HG03442 (cell line): ENCODE measurements around the gene ZSCAN10.
A peak's percentile ranks its signal among the peaks of the same experiment; 100 is the strongest.

Source experiments
- ATAC-seq: cut with Tn5 transposase; IDR thresholded peaks from one replicate; pipeline ENCODE4 v1.9.1; 2021; ENCODE audit warnings: mild to moderate bottlenecking, moderate library complexity; ENCODE audit not compliant: unreplicated experiment

ZSCAN10 gene

GRCh38 chr16:3134338-3135125 is 35.4 kb upstream of the ZSCAN10 start, which contains the start of gene ZNF213:
Gene ZNF213, plus strand, starts transcription at chr16:3135029. Its CDS starts 2,252 bp downstream, at chr16:3137281.
- peak; percentile 79 for ATAC-seq

DNA sequence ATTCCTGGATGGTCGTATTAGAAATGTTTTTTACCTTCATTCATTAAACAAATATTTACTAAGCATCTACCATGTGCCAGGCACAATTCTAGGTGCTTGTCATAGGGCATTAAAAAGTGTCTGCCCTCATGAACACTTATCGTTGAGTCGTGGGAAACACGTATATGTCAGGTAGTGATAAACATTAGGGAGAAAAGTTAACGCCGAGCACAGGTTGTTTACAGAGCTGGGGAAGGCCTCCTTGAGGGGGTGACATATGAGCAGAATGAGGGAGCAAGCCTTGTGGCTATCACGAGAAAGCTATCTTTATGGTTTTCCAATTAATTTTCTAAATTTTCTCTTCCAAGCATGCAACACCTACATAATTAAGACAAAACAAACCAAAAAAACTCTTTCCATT is 34.8 kb upstream of the ZSCAN10 start:
- no peak for ATAC-seq

DNA sequence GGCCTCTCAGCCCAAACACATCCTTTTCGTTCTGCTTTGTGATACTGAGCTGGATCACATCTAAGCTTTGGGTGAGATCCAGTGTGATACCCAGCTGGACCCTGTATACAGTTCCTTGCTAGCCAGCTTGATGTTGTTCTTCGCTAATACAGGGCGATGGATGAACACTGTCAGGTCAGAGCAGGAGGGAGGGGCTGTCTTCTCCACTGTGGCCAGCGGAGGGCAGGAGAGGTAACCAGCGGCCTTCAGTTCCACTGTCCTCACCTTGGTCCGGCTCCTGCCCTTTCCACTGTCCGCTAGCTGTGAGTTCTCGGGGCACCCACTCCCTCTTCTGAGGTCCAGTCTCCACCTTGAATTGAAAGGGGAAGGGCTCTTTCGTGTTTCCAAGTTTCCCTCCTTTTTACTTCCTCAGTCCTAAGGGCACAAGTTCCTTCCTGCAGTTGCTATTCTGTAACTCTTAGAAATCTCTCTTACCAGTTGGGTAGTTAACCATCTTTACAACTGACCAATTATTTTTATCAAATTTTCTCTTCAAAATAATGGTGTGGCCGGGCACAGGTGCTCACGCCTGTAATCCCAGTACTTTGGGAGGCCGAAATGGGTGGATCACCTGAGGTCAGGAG is 32.8 kb upstream of the ZSCAN10 start:
- peak; percentile 29 for ATAC-seq

DNA sequence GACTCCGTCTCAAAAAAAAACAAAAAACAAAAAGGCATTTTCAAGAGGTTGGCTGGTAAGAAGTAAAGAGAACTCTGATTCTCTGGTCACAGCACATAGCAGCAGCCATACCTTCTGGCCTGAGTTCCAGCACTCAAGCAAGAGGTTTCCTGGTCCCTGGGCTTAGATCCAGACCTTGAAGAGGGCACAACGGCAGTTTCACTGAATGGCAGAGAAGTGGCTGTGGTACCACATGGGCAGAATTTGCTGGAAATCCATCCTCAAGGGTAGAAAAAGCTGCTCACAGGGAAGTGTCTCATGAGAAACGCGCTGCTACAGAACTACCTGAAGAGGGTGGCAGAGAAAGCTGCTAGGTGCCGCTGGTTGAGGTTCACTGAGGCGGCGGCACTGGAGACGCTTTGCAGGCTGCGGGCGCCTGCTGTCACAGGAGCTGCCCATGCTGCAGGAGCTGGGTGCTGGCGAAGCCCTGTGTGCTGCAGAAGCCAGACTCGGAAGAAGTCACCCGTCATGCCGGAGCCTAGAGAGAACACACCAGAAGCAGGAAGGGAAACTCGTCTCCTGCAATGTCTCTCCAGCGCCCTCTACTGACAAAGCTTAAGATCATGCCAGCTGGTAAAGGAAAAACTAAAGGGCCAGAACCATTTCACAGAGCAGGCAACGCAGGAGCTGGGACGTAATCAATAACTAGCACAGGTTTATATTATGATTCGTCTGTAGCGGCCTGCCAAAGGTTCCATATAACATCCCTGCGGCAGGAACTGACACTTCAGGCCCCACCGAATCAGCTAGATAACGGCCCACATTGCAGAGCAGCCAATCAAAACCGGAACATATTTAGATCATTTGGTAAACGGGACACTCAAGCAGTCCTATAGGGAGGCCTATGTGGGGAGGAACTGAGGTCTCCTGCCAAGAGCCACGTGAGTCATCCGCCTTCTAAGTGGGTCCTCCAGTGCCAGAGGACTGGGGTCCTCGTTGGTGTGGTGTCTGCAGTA is 30.3 kb upstream of the ZSCAN10 start:
- ATAC-seq = no peak

- no peak for ATAC-seq
These were observed 28.7 kb upstream of the ZSCAN10 start for GRCh38 chr16:3127745-3128144.

DNA sequence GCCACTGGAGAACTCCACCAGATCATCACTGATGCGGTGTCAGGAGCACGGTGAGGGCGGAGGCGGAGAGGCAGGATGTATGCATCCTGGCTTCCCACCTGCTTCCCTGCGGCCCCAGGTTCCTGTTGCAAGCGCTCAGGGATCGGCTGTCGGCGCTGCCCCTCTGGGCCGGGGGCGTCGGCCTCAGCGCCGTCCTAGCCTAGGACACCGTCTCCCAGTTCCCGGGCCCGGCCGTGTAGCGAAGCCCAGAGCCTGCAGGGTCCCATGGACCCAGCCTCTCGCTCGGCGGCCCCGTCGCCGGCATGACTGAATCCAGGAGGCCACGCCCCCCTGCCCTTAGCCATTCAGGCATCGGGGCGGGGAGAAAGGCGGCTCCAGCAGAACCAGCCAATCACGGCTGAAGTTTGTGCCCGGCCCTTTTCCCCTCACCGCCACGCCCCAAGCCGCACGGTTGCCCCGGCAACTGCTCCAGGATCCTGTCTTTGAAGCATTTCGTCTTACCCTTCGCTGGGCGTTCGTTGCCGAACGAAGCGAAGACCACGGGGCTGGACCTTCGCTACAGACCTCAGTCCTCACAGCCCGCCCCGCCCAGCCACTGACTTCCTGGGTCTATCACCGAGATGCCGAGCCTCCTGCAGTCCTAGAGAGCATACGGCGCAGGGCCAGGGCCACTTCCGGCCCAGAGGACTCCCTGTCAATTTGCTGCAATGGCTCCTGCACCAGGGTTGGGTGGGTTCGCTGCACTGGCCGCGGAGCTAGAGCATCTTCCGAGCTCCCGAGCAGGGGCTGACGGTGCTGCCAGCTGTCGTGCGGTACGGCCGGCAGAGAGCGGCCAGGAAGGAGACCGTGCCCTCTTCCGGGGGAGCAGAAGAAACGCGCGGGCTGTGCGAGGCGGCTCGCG is 25.1 kb upstream of the ZSCAN10 start:
- ATAC-seq = peak; percentile 81

- ATAC-seq = no peak
These were observed 24.0 kb upstream of the ZSCAN10 start for GRCh38 chr16:3122926-3123570.

GRCh38 chr16:3121851-3122467 is 22.9 kb upstream of the ZSCAN10 start:
- no peak for ATAC-seq

DNA sequence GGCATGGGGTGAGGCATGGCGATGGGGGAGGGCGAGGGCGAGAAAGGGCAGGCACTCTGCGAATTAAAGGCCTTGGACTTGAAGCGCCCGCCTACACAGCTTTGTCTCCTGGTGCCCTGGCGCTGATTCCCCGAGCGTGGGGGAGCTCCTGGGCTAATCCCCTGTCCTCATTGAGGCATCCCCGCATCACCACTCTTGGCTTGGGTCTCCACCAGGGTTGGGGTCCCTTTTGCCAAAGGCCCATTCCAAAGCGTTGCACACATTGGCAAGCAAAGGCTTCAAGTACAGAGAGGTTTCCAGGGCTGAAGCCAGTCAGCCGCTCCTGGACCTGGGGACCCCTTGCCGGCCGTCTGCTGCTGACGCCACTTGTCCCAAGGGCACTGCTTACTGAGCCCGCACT is 21.3 kb upstream of the ZSCAN10 start:
- no peak for ATAC-seq

GRCh38 chr16:3119701-3120408 is 20.8 kb upstream of the ZSCAN10 start:
- ATAC-seq = no peak

- no peak for ATAC-seq
These were observed 20.2 kb upstream of the ZSCAN10 start for GRCh38 chr16:3119286-3119685.

DNA sequence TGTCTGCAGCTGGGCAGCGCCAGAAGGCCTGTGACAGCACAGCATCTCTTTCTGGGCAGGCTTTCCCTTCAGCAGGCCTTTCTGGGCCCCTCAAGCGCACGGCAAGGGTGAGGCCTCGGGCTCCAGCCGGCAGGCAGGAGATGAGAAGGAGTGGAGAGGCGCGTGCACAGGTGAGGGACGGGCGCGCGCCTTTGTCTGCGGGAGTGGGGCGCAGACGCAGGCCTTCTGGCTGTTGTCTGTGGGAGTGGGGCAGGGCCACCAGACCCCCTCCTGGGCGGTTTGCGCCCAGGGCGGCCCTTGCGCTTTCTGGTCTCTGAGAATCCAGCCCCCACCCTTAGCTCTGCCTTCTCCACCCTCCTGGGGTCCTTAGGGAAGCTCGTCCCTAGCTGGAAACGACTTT is 19.8 kb upstream of the ZSCAN10 start:
- ATAC-seq = no peak

GRCh38 chr16:3118204-3118790 is 19.2 kb upstream of the ZSCAN10 start:
- ATAC-seq = no peak

DNA sequence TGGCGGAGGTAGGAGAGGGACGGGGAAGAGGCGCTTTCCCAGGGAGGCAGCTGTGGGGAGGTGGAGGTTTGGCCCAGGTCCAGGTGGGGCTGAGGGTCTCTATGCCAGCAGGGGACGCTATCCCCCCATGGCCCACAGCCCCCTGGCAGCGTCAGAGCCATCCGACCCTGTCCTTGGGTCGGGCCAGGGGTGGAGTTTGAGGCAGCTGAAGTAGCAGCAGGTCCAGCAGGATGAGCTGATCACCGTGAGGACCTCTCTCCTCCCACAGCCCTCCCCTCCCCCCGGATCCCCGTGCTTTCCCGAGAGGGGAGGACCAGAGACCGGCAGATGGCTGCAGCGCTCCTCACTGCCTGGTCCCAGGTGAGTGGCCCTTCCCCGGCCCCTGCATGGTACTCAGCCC is 16.5 kb upstream of the ZSCAN10 start:
- ATAC-seq = no peak

DNA sequence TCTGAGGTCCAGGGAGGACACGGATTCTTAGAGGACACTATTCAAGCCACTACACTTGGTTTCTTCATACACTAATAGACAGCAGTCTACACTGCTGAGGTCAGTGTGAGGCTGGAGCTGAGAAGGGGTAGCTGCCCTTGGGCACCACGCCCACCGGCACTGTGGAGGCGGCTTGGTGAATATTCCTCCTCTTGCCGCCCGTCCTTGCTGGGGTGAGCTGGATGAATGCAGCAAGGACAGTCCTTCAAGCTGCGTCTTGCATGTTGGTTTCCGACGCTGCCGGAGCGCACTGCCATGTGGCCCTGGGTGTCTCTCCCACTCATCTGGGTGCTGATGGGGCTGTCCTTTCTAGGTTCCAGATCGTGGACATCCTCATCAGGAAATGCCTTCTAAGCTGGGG is 15.9 kb upstream of the ZSCAN10 start:
- ATAC-seq = no peak

DNA sequence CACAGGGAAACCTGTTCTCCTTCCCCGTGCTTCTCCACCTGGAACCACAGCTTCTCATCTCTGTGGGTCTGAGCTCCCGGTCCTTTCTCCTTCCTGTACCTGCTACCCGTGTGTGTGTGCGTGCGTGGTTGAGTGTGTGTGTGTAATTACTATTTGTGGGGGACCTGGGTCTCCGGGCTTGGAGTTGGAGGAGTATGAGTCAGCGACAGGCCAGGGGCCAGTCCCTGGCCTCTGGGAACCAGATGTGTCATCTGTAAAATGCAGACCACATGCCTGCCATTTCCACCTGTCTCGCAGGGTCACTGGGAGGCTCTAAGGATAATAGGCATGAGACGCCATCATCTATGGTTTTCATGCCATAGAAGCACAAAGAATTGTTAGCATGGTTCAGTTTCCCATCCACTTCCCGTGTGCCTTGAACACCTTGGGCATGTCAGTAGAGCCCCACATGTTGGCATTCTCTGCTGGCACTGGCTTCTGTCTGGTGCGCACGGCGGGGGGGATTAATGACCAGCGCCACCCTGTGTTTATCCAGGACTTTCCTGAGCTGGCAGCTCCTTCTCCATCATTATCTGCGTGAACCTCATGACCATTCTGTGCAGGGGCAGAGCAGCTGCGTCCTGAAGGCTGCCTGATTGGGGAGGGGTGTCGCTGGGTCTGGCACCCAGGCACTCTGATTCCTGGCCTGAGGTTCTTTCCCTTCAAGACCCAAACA is 14.8 kb upstream of the ZSCAN10 start:
- no peak for ATAC-seq

DNA sequence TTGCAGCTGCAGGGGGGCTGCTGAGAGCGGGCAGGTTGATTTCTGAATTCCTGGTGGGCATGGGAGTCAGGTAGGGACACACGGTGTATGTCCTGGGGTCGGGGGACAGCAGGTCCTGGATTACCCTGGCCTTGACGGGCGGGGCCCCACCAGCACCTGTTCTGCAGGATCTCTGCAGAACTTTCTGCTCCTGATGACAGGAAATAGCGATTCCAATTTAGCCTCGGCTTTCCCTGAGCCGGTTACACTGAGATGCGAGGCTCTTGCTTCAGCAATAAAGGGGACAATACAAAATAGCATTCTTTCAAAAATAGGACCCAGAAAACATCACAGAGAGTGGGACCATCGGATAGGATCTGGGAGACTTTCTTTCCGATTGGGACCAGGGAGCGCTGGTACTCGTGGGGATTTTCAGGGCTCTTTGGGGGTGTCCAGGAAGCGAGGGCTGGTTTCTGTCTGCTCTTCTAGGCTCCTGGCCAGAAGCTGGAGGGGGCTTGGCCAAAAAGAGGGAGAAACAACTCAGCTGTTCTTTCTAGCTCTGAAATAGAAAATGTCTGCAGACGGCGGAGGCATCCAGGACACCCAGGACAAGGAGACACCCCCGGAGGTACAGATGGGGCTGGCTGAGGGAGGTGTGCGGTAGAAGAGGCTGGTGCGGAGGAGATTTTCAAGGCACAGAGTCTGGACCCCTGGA is 13.9 kb upstream of the ZSCAN10 start:
- no peak for ATAC-seq
